Lower leg skin (tissue), 4 donors: Measurements from ENCODE around the gene MYO10. TPM values are rescaled to one million over a fixed set of nuclear protein-coding genes. Genes with fewer than 3 reads are reported as not detected.

Source experiments
- DNase-seq, 2 donors: peaks; one replicate each; pipeline ENCODE4 v3.0.0-alpha.2; 2019; ENCODE audit warnings: low spot score in 2 of 2
- H3K4me3 ChIP-seq: fragments of 200-600 bp; sonication (generic); 2 replicates; pipeline ENCODE4 v1.5.1; 2017; ENCODE audit warnings: mild to moderate bottlenecking, low read depth; ENCODE audit not compliant: poor library complexity, severe bottlenecking
- CTCF ChIP-seq, 3 donors: fragments of 450-650 bp; IDR thresholded peaks; one replicate each; pipeline ENCODE4 v1.5.1; 2016; ENCODE audit warnings: antibody characterized with exemption in 3 of 3, mild to moderate bottlenecking in 3 of 3, moderate library complexity in 2 of 3
- POLR2A ChIP-seq, 2 donors: fragments of 450-650 bp; IDR thresholded peaks; one replicate each; pipeline ENCODE4 v1.6.1; 2016 to 2017; ENCODE audit warnings: antibody characterized with exemption in 2 of 2, mild to moderate bottlenecking in 1 of 2, moderate library complexity in 1 of 2
- WGBS, 2 donors: methylation state at CpG; one replicate each; pipeline ENCODE4 v1.1.5; 2018; 5-methylcytosine and 5-hydroxymethylcytosine counted together
- intact Hi-C: fragments of 100-400 bp; cut with DNase I; formaldehyde crosslinking; loops from one replicate; pipeline ENCODE4 v1.15.0; 2023; ENCODE audit warnings: low total_unique reads
- total RNA-seq, 4 donors: library from RNA; depleted of rRNA; stranded (reverse); fragments of >200 nt; gene quantifications; one replicate each; pipeline ENCODE4 v1.1.0, GENCODE V29; 2016

The MYO10 gene
- total RNA-seq, 4 donors from 2014 or later = 34.7 to 57.4 (median 47.3) TPM

DNA sequence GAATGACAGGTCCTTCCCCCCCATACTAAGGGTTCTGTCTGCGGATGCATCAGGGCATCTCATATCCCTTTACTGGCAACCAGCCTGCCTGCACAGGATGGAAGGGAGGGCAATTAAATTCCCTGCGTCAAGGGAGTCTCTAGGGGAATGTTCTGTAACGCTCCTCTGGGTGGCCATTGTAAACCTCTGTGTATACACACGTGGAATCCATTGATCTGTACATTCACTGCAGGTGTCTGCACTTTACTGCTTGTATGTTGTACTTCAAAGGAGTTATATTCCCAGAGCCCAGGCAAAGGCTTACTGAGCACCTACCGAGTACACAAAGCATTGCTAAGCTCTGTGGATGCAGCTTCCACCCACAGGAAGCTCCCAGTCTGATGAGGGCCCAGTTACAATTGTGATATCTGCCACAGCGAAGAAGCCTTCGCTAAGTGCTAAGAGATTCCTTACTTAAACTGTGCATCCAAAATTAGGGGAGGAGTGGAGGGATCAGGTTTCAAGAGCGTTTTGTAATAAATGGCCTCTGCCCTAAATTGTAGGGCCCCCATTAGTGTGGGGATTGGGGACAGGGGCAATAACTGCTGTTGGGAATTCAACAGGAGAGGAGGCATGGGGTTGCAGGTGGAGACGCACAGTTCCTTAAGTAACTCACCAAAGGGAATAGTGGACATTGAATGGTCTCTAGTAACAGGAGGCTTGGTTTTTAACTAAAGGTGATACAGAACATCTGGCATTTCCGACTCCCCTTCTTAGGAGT, 317.8 kb downstream of the MYO10 start:
- DNase-seq = no peak
- no peak overlapping the region for H3K4me3 ChIP-seq
- intact Hi-C loops = no loop called here
- TF ChIP-seq CTCF (IDR thresholded peaks at IDR 0.05) (no peak), POLR2A (IDR thresholded peaks at IDR 0.05) (no peak)
- WGBS, 2 donors = 83 to 85% methylated on average over 10 of the region's 10 CpGs

DNA sequence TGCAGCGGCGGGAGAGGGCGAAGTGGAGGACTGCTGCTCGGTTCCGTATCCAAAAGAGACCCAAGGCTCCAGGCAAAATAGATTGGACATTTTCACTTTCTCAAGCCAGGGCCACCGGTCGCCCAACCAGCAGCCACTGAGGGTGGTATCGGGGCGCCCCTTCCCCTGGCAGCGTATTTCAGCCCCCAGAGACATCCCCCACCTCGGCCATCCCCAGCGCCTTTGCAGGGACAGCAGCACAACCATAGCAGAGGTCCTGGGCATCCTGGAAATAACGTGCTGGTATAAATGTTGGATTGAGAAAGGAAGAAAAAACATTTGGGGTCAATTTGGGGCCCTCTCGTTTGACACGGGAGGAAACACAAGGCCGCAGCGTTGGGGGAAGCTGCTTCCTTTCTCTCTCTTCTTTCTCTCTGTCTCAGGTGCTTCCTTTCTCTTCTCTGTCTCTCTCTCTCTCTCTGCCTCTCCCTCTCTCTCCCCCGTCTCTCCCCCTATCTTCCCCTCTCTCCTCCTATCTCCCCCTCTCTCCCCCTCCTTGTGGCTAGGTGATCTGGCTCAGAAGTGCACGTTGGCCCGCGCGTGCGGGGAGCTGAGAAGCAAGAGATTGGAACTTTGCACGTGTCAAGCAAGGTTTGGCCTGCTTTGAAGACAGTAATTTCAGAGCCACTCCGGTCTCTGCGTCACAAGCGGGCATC, 318.7 kb downstream of the MYO10 start:
- DNase-seq = no peak
- TF ChIP-seq POLR2A (IDR thresholded peaks at IDR 0.05) = no peak
- no peak for TF ChIP-seq CTCF (IDR thresholded peaks at IDR 0.05)
- intact Hi-C loops = no loop called here
- no peak overlapping the region for H3K4me3 ChIP-seq
- 29 to 42% methylated on average over 26 to 27 of the region's 27 CpGs for WGBS, 2 donors

- intact Hi-C loops = no loop called here
- WGBS, 2 donors = 0 to 2% methylated on average over 26 to 32 of the region's 86 CpGs
- DNase-seq = peak in 1 of 2 donors; percentile 95
These were observed 319.4 kb downstream of the MYO10 start, which contains the start of gene RETREG1 for GRCh38 chr5:16616536-16617273. Gene RETREG1, minus strand, starts transcription at chr5:16616997. Its CDS starts 26 bp downstream, at chr5:16616971.

GRCh38 chr5:16615741-16616535, 320.1 kb downstream of the MYO10 start:
- intact Hi-C loops = no loop called here
- TF ChIP-seq CTCF (IDR thresholded peaks at IDR 0.05) (no peak), POLR2A (IDR thresholded peaks at IDR 0.05) (no peak)
- H3K4me3 ChIP-seq = peak overlapping the region; percentile 77
- DNase-seq = no peak
- WGBS, 2 donors = 16 to 18% methylated on average over 30 to 31 of the region's 31 CpGs

More at GRCh38 chr5:16616536-16617273, 319.4 kb downstream of the MYO10 start, which contains the start of gene RETREG1:
- no peak for TF ChIP-seq CTCF (IDR thresholded peaks at IDR 0.05)
- TF ChIP-seq POLR2A (IDR thresholded peaks at IDR 0.05) = no peak
- H3K4me3 ChIP-seq = peak within 1 kb of the TSS; percentile 77

DNA sequence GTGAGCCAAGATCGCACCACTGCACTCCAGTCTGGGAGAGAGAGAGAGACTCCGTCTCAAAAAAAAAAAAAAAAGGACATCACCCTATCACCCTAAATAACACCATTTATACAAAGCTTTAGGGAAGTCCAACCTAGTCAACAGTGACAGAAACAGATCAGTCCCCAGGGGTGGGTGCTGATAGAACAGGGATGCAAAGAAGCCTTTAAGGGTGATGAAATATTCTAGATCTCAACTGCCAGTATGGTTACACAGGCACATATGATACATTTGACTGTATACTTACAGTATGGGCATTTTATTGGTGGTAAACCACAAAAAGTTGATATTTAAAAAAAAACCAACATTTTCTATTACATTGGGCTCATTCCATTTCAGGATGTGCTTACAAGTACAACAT, 324.1 kb downstream of the MYO10 start:
- DNase-seq = no peak
- TF ChIP-seq POLR2A (IDR thresholded peaks at IDR 0.05) (no peak), CTCF (IDR thresholded peaks at IDR 0.05) (no peak)
- intact Hi-C loops = no loop called here
- no peak overlapping the region for H3K4me3 ChIP-seq
- WGBS, 2 donors = 92 to 94% methylated on average over 2 of the region's 2 CpGs
